ACHN (cell line): Measurements from ENCODE around the gene SPATA9.
"Not testable (repeated sequence)": the region's sequence is repeated elsewhere in the genome, so short reads cannot be mapped to it uniquely, and the experiment has no call there.

ENCODE experiments used
- DNase-seq: peaks from one replicate; pipeline ENCODE4 v3.0.0-alpha.2; 2015
- in situ Hi-C: cut with HindIII; loops from 2 replicates; pipeline ENCODE4 v1.10.0; 2017; ENCODE audit warnings: low sequenced_read_pairs, low pct_ligation_motif_present, low pct_unique_long_range_greater_than_20kb

Gene SPATA9

DNA sequence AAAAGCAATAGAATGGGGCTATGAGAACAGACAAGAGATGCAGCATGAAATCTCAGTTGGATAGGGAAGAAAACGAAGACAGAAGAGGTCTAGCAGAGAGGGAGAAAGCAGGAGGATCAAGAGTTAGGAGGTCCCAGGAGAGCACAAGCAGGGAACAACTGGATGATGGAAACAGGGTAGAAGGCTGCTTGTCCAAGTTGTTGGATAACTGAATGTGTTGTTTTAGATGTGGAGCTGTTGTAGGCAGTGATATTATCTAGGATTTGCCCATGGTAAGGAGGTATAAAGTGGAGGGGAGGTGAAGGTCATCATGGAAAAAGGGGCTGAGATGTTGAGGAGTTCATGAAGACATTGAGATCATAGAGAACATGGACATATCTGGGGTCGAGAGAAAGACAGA is 35.9 kb upstream of the SPATA9 start:
- DNase-seq = no peak
- in situ Hi-C loops = no loop called here

- no peak for DNase-seq
- in situ Hi-C loops = no loop called here
These were observed 35.4 kb upstream of the SPATA9 start for GRCh38 chr5:95718203-95718602.

GRCh38 chr5:95717439-95717838 is 34.6 kb upstream of the SPATA9 start:
- DNase-seq = no peak
- in situ Hi-C loops = no loop called here

GRCh38 chr5:95715799-95716461 is 33.1 kb upstream of the SPATA9 start:
- in situ Hi-C loops = no loop called here
- no peak for DNase-seq

- DNase-seq = no peak
- in situ Hi-C loops = no loop called here
These were observed 31.3 kb upstream of the SPATA9 start for GRCh38 chr5:95713960-95714710.

DNA sequence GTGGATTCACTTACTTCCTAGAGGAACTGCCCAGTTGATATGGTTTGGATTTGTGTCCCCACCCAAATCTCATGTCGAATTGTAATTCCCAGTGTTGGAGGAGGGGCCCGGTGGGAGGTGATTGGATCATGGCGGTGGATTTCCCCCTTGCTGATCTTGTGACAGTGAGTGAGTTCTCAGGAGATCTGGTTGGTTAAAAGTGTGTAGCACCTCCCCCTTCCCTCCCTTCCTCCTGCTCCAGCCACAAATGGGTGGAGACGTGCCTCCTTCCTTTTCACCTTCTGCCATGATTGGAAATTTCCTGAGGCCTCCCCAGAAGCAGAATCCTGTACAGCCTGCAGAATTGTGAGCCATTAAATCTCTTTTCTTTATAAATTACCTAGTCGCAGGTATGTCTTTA is 30.5 kb upstream of the SPATA9 start:
- DNase-seq, in situ Hi-C loops: not testable (repeated sequence)

GRCh38 chr5:95712347-95712958 is 29.7 kb upstream of the SPATA9 start:
- in situ Hi-C loops = no loop called here
- peak; percentile 87 for DNase-seq

DNA sequence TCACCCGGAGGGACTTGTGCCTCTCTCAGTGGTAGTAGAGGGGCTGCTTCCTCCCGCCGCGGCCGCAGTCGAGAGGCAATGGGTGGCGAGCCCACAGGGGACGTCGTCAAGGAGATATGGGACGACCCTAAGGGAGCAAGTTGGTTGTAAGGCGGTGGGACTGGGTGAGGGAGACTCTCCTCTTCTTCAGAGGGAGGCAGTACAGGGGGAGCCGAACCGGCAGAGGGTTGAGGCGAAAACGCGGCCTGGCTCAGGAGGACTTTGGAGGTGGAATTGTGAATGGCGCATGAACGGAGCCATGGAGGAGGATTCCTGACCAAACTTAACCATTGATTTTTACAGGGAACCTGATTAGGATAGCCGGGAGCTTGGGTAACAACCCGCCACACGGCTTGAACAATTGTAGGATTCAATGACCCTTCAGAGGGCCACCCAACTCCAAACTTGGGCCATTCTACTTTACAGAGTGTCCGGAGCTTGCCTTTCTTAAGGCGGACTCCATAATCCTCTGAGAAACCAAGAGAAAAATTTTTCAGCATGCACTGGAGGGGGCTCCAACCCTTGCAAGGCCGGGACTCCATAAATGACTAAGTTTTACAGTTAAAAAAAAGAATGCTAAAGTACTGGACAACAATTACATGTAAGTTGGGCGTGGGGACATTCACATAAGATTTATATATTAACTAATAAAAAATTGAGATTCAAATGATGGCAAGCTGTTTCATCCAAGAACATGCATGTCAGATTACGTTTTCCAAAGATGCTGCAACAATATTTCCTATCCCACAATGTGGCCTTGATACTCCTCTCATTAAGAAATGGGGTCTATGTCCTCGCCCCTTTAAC is 28.9 kb upstream of the SPATA9 start:
- no peak for DNase-seq
- in situ Hi-C loops = no loop called here

DNA sequence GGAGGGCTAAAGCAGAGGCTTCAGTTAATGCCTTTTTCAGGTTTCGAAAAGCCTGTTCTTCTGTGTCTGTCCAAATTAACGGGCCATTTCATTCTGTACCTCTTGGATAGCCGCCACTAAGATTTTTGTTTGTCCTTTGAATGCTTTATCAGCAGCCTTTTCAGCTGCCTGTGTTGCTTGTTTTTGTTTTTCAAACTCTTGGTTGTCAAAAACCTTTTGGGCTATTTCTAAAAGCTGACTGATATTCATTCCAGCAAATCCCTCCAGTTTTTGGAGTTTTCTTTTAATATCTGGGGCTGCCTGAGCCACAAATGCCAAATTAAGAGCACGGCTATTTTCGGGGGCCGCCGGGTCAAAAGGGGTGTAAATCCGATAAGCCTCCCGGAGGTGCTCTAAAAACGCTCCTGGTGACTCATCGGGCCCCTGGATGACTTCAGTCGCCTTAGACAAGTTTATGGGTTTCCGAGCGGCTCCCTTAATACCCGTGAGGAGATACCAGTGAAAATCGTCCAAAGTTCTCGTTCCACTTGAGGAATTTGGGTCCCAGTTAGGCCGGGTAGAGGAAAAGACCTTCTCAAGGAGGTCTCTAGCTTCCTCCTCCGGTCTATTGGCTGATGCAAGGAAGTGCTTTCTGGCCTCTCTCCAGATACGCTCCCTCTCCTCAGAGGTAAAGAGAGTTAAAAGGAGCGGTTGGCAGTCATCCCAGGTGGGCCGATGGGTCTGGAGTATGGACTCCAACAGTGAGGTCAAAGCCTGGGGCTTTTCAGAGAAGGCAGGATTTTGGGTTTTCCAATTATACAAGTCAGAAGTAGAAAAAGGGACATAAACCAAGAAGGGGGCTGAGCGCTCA is 28.1 kb upstream of the SPATA9 start:
- DNase-seq = peak; percentile 10
- in situ Hi-C loops = not testable (repeated sequence)

DNA sequence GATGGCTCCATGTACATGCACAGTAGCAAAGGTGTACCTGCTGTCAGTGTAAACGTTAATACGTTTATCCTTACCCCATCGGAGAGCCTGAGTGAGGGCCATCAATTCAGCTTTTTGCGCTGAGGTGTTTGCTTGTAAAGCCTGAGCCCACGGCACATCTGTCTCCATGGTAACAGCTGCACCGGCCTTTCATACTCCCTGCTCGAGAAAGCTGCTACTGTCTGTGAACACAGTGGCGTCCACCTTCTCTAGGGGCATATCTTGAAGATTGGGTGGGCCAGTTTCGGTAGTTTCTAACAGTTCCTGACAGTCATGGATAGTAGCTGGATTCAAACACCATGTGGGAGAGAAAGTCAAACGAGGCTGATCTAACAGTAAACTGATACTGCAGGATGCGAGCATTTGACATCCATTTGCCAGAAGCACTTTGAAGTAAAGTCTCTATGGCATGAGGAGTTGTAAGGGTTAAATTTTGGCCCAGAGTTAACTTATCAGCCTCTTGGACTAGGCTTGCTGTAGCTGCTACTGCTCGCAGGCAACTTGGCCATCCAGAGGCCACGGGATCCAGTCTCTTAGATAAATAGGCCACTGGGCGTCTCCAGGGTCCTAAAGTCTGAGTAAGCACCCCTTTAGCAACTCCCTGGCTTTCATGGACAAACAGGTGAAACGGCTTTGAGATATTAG is 27.3 kb upstream of the SPATA9 start:
- in situ Hi-C loops = no loop called here
- no peak for DNase-seq

DNA sequence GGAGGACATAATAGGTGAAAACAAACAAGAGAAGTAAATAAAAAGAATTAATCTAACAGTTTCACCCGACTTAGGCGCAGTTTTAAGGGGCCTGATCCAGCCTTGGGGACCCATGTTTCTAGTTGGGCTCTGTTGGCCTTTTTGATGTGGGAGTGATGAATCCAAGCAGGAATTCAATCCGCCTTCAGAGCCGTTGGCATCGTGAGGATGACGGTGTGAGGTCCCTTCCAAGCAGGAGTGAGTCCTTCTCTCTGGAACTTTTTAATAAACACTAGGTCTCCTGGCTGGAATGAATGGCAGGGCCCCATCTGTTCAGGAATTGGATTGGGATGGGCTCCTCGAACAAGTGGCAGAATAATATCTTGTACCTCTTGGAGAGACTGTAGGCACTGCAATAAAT is 26.1 kb upstream of the SPATA9 start:
- in situ Hi-C loops = no loop called here
- no peak for DNase-seq

- DNase-seq, in situ Hi-C loops: not testable (repeated sequence)
These were observed 24.9 kb upstream of the SPATA9 start for GRCh38 chr5:95707534-95708188.

DNA sequence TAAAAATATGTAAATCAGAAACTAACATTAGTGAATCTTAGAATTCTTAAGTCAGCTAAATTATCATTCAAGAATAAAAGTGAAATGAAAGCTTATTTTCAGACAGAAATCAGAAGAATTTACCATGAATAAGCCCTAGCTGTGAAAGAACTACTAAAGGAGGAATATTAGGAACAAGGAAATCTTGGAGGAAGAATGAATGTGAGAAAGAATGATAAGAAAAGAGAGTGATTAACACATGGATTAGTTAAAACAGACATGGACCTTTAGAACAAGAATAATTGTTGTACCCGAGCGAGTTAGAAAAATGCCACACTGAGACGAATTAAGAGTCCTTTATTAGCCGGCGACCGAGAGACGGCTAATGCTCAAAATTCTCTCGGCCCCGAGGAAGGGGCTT is 24.3 kb upstream of the SPATA9 start:
- in situ Hi-C loops = no loop called here
- DNase-seq = no peak

GRCh38 chr5:95706196-95706595 is 23.4 kb upstream of the SPATA9 start:
- DNase-seq, in situ Hi-C loops: not testable (repeated sequence)

DNA sequence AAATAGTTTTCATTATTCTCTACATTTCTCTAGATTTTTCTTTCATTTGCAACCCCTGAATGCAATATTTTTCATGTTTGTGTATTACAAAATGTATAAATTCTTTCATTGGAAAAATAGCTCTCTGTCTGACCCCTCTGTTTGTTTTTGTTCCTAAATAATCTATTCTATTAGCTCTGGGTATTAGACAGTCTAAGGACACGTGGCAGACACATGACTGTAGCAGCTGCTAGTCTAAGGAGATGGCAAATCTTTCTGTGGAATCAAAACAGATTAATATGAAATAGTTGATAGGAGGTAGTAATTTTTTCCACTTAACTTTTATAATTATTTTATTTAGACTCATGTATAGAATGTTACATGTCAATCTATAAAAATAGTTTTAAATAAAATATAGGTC is 21.4 kb upstream of the SPATA9 start:
- in situ Hi-C loops = no loop called here
- no peak for DNase-seq

DNA sequence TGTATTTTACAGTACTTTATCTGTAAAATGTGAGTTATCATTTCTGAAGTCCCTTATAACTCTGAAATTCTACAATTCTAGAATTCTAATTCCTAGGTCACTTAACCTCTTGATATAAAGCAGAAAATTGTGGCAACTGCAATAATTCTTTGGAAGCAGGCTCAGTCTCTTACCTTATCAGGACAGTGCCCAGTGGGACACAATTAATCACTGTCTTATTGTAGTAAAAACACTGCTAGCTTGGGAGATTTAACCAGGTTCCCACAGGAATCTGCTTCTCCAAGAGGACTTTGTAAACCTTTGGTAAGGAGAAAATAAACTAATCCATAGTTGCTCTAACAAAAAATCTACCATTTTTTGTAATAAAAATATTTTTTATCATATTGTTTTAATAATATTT is 18.3 kb upstream of the SPATA9 start:
- in situ Hi-C loops = no loop called here
- DNase-seq = no peak

DNA sequence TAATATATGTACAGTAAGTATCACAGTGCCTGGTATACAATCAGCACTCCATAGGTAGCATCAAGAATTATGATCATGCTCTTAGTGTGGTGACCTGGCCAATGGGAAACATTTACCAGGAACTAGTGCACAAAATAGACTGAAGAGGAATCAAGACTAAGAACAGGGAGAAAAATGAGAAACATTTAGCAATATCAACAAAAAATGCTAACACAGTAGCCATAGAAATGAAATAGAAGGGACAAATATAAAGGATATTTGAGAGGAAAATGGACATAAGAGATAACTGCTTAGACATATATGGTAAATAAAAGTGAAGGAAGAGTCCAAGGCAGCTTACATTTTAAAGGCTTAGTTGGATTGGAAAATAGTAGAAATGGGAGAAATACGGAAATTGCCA is 16.5 kb upstream of the SPATA9 start:
- no peak for DNase-seq
- in situ Hi-C loops = no loop called here
